ENCODE measurements around the gene SPOCK1. TPM values are rescaled to one million over a fixed set of nuclear protein-coding genes. Genes with fewer than 3 reads are reported as not detected.
"Not testable (repeated sequence)": the region's sequence is repeated elsewhere in the genome, so short reads cannot be mapped to it uniquely, and the experiment has no call there.

Gene SPOCK1
- total RNA-seq, 2 experiments from 2014 or later: not detected

GRCh38 chr5:137266186-137266585 lies 232.9 kb downstream of the SPOCK1 start:
- no peak overlapping the region for H3K27ac Mint-ChIP-seq
- H3K4me3 Mint-ChIP-seq: no peak overlapping the region
- no peak for ATAC-seq (ENCODE audit: low read depth)
- H3K9me3 Mint-ChIP-seq: no peaks in the 10 kb centered on the region
- no peaks in the 10 kb centered on the region for H3K36me3 Mint-ChIP-seq
- no peaks in the 10 kb centered on the region for H3K4me1 Mint-ChIP-seq
- peaks cover 6% of the 10 kb centered on the region for H3K27me3 Mint-ChIP-seq
- DNase-seq: no peak
- POLR2A ChIA-PET: no interaction called here

DNA sequence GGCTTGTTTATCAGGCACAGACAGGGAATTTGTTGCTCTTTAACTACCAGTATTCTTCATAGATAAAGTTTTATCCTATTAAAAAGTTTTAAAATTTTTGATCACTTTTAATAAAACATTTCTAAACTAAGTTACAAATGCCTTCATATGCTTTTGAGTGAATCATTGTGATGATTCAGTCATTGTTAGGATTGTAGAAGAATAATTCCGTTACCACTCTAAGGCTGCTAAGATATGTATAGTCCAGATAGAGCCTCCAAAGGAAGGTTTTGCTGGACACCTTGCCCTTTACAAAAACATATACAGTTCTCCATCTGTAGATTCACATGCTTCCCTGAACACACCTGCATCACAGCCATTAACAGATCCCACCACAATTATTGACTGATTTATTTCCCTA lies 233.7 kb downstream of the SPOCK1 start:
- no peak for ATAC-seq (ENCODE audit: low read depth)
- POLR2A ChIA-PET: no interaction called here
- H3K9me3 Mint-ChIP-seq: no peaks in the 10 kb centered on the region
- peaks cover 9% of the 10 kb centered on the region for H3K27me3 Mint-ChIP-seq
- no peaks in the 10 kb centered on the region for H3K4me1 Mint-ChIP-seq
- no peaks in the 10 kb centered on the region for H3K36me3 Mint-ChIP-seq
- no peak overlapping the region for H3K4me3 Mint-ChIP-seq
- no peak for DNase-seq
- no peak overlapping the region for H3K27ac Mint-ChIP-seq

GRCh38 chr5:137264573-137264972 lies 234.6 kb downstream of the SPOCK1 start:
- no peak for DNase-seq
- no peaks in the 10 kb centered on the region for H3K4me1 Mint-ChIP-seq
- no peak overlapping the region for H3K4me3 Mint-ChIP-seq
- POLR2A ChIA-PET: no interaction called here
- H3K27ac Mint-ChIP-seq: no peak overlapping the region
- no peaks in the 10 kb centered on the region for H3K9me3 Mint-ChIP-seq
- H3K27me3 Mint-ChIP-seq: peaks cover 9% of the 10 kb centered on the region
- no peaks in the 10 kb centered on the region for H3K36me3 Mint-ChIP-seq
- no peak for ATAC-seq (ENCODE audit: low read depth)

DNA sequence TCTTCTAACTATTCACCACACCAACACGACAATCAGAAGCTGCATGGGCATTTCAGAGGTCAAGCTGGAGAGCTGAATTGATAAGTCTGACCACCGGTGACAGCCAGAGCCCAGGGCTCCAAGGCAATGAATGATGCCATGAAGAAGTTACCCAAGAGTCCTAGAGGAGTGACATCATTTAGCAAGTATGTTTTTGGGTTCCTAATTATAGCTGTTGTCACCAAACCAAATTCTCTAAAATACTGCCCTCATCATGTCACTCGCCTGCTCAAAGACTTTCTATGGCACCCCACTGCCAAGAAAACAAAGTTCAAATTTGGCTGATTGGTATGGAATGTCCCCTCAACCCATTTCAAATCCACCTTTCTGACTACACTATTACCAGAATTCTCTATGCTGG lies 235.1 kb downstream of the SPOCK1 start:
- H3K4me3 Mint-ChIP-seq: no peak overlapping the region
- H3K9me3 Mint-ChIP-seq: no peaks in the 10 kb centered on the region
- ATAC-seq (ENCODE audit: low read depth): no peak
- H3K27me3 Mint-ChIP-seq: peaks cover 9% of the 10 kb centered on the region
- no peaks in the 10 kb centered on the region for H3K4me1 Mint-ChIP-seq
- H3K36me3 Mint-ChIP-seq: no peaks in the 10 kb centered on the region
- no peak overlapping the region for H3K27ac Mint-ChIP-seq
- POLR2A ChIA-PET: no interaction called here
- DNase-seq: no peak

DNA sequence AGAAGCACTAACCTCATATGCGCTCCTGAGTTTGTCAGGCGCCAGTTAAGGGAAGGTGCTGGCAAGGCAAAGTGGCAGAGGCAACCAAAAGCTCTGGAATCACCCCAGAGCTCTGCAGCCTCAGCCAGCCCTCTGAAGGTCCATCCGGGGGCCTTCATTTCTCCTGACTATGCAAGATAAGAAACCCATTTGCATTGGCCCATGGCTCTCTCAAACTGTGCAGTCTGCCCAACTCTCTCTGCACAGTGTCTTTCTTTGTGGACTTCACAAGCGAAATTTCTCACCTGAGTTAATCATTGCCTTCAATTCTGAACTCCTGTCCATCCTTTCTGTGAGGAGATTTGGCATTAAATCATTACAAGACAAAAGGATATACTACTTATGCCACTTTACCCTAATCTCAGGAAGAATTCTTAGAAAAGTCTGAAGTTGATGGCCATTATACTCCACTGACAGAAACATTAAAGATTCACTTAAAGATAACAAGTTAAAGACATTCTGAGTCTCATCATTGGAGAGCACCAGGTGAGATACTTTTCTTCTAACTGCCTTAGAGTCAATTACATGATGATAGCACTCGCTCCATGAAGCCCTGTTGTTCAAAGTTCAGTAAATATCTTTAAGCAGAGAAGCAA lies 235.6 kb downstream of the SPOCK1 start:
- ATAC-seq (ENCODE audit: low read depth): no peak
- no peak overlapping the region for H3K27ac Mint-ChIP-seq
- no peaks in the 10 kb centered on the region for H3K4me1 Mint-ChIP-seq
- no peaks in the 10 kb centered on the region for H3K9me3 Mint-ChIP-seq
- POLR2A ChIA-PET: no interaction called here
- peaks cover 9% of the 10 kb centered on the region for H3K27me3 Mint-ChIP-seq
- no peak overlapping the region for H3K4me3 Mint-ChIP-seq
- no peak for DNase-seq
- H3K36me3 Mint-ChIP-seq: no peaks in the 10 kb centered on the region

- Mint-ChIP-seq H3K27ac (no peak overlapping the region), H3K4me1 (no peaks in the 10 kb centered on the region), H3K36me3 (no peaks in the 10 kb centered on the region), H3K9me3 (no peaks in the 10 kb centered on the region), H3K4me3 (no peak overlapping the region), H3K27me3 (peaks cover 7% of the 10 kb centered on the region)
- POLR2A ChIA-PET: no interaction called here
- no peak for ATAC-seq (ENCODE audit: low read depth)
- DNase-seq: no peak
Observed at GRCh38 chr5:137262818-137263217, 236.3 kb downstream of the SPOCK1 start.

- DNase-seq: no peak
- ATAC-seq (ENCODE audit: low read depth): no peak
- Mint-ChIP-seq H3K4me3 (no peak overlapping the region), H3K4me1 (no peaks in the 10 kb centered on the region), H3K9me3 (no peaks in the 10 kb centered on the region), H3K36me3 (no peaks in the 10 kb centered on the region), H3K27ac (no peak overlapping the region), H3K27me3 (peaks cover 5% of the 10 kb centered on the region)
- POLR2A ChIA-PET: no interaction called here
Observed at GRCh38 chr5:137260820-137261695, 238.1 kb downstream of the SPOCK1 start.

DNA sequence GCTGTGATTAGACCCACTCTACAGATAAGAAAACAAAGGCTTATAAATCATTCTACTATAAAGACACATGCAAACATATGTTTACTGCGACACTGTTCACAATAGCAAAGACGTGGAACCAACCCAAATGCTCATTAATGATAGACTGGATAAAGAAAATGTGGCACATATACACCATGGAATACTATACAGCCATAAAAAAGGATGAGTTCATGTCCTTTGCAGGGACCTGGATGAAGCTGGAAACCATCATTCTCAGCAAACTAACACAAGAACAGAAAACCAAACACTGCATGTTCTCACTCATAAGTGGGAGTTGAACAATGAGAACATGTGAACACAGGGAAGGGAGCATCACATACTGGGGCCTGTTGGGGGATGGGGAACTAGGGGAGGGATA lies 240.0 kb downstream of the SPOCK1 start:
- H3K27me3 Mint-ChIP-seq; POLR2A ChIA-PET; ATAC-seq (ENCODE audit: low read depth); H3K36me3 Mint-ChIP-seq; H3K9me3 Mint-ChIP-seq; H3K4me3 Mint-ChIP-seq; DNase-seq; H3K27ac Mint-ChIP-seq; H3K4me1 Mint-ChIP-seq: not testable (repeated sequence)

- no peaks in the 10 kb centered on the region for H3K9me3 Mint-ChIP-seq
- H3K4me1 Mint-ChIP-seq: no peaks in the 10 kb centered on the region
- no peaks in the 10 kb centered on the region for H3K36me3 Mint-ChIP-seq
- H3K27ac Mint-ChIP-seq: no peak overlapping the region
- POLR2A ChIA-PET: no interaction called here
- no peaks in the 10 kb centered on the region for H3K27me3 Mint-ChIP-seq
- DNase-seq (no peak), ATAC-seq (ENCODE audit: low read depth) (no peak)
- H3K4me3 Mint-ChIP-seq: no peak overlapping the region
Observed at GRCh38 chr5:137254119-137255090, 244.7 kb downstream of the SPOCK1 start.

GRCh38 chr5:137252512-137252911 lies 246.6 kb downstream of the SPOCK1 start:
- Mint-ChIP-seq H3K27ac (no peak overlapping the region), H3K9me3 (no peaks in the 10 kb centered on the region), H3K4me1 (no peaks in the 10 kb centered on the region), H3K27me3 (peaks cover 2% of the 10 kb centered on the region), H3K36me3 (no peaks in the 10 kb centered on the region), H3K4me3 (no peak overlapping the region)
- DNase-seq (no peak), ATAC-seq (ENCODE audit: low read depth) (no peak)
- POLR2A ChIA-PET: no interaction called here

GRCh38 chr5:137250421-137250820 lies 248.7 kb downstream of the SPOCK1 start:
- Mint-ChIP-seq H3K27ac (no peak overlapping the region), H3K36me3 (no peaks in the 10 kb centered on the region), H3K4me1 (no peaks in the 10 kb centered on the region), H3K4me3 (no peak overlapping the region), H3K27me3 (peaks cover 2% of the 10 kb centered on the region), H3K9me3 (no peaks in the 10 kb centered on the region)
- no peak for DNase-seq
- ATAC-seq (ENCODE audit: low read depth): no peak
- POLR2A ChIA-PET: no interaction called here

GRCh38 chr5:137248527-137248926 lies 250.6 kb downstream of the SPOCK1 start:
- Mint-ChIP-seq H3K4me3 (no peak overlapping the region), H3K4me1 (no peaks in the 10 kb centered on the region), H3K9me3 (no peaks in the 10 kb centered on the region), H3K27ac (no peak overlapping the region), H3K27me3 (peaks cover 4% of the 10 kb centered on the region), H3K36me3 (no peaks in the 10 kb centered on the region)
- no peak for DNase-seq
- no peak for ATAC-seq (ENCODE audit: low read depth)
- POLR2A ChIA-PET: no interaction called here

GRCh38 chr5:137245438-137245837 lies 253.7 kb downstream of the SPOCK1 start:
- no peak for ATAC-seq (ENCODE audit: low read depth)
- peaks cover 7% of the 10 kb centered on the region for H3K27me3 Mint-ChIP-seq
- no peak overlapping the region for H3K4me3 Mint-ChIP-seq
- no peaks in the 10 kb centered on the region for H3K4me1 Mint-ChIP-seq
- H3K9me3 Mint-ChIP-seq: no peaks in the 10 kb centered on the region
- POLR2A ChIA-PET: no interaction called here
- H3K27ac Mint-ChIP-seq: no peak overlapping the region
- DNase-seq: no peak
- H3K36me3 Mint-ChIP-seq: no peaks in the 10 kb centered on the region
